ENCODE results near the gene GRIK2. TPM values are rescaled to one million over a fixed set of nuclear protein-coding genes. Genes with fewer than 3 reads are reported as not detected.

Gene GRIK2
- total and polyA plus RNA-seq, 5 donors from 2014 or later: not detected

DNA sequence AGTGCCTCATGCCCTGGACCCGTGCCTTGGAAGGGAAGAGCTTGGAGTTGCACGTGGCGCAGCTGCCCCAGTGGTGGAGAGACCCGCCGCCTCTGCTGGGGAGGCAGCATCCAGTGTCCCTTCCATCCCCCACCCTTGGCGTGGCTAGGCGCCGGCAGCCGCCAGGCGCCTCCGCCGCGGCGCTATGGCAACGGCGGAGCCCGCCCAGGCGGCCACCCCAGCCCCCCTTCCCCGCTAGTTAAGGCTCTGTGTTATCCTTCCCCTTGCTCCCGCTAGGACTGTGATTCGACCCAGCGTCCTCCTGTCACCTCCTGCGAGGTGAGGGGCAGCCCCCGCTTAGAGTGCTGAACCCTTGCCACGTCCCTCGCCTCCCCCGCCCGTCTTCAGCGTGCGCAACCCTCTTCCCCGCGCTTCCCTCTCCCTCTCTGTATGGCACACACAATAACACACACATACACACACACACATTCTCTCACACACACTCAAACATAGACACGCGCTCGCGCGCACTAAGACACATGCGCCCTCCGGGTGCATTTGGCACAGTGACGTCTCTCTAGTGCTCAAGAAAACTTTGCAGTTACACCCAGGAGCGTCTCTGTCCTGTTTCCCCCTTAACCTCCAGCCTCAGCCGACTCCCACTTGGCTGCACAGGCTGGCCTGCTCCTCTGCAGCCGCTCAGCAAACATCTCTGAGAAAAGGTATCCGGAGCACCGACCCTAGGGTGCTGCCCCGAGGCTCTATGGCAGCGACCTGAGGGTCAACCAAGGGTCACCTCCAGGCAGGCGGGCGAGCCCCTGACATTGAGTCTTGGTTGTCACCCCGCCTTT is 8.5 kb downstream of the GRIK2 start:
- Histone ChIP-seq H3K9me3 (ENCODE audit: control insufficient read depth in 2 of 2, low read length in 2 of 2) (no peaks in the 10 kb centered on the region), H3K4me1 (ENCODE audit: control insufficient read depth, insufficient read depth, low read length, poor library complexity, severe bottlenecking) (no peaks in the 10 kb centered on the region), H3K27ac (ENCODE audit: insufficient read depth, low read length, poor library complexity, severe bottlenecking) (no peak overlapping the region), H3K36me3 (ENCODE audit: control insufficient read depth, insufficient read depth, low read length) (no peaks in the 10 kb centered on the region), H3K4me3 (ENCODE audit: low read depth, low read length) (no peak overlapping the region), H3K27me3 (ENCODE audit: control insufficient read depth, insufficient read depth, low read length) (peaks cover 2% of the 10 kb centered on the region)
- Mint-ChIP-seq H3K36me3 (no peaks in the 10 kb centered on the region), H3K4me1 (peaks cover 0 to 3% (median 0%) of the 10 kb centered on the region in 4 donors), H3K4me3 (peak overlapping the region in 2 of 4 donors; percentile 14 to 63), H3K9me3 (peaks cover 0 to 20% (median 2%) of the 10 kb centered on the region in 7 donors), H3K27me3 (peaks cover 47% of the 10 kb centered on the region), H3K27ac (no peak overlapping the region)
- ATAC-seq (ENCODE audit: low read depth in 2 of 2) (no peak), DNase-seq (no peak)

DNA sequence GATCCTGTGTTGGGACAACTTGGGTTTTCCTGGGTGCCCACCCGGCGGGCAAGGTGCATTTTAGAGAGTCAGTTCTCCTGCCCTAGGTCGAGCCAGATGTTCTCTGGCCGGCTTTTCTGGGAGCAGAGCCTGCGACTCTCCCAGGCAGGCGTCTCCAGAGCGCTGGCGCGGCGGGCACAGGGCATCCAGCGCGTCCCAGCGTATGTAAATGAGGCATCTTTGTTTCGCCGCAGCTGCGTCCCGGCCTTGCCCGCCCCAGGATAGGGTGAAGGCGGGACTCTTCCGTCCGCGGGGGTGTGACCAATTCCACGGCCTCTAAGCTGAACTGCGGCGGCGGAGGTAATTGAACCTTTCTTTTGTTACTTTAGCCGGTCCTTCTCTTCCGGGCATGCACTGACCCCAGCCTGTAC is 9.1 kb downstream of the GRIK2 start:
- Histone ChIP-seq H3K36me3 (ENCODE audit: control insufficient read depth, insufficient read depth, low read length) (no peaks in the 10 kb centered on the region), H3K27me3 (ENCODE audit: control insufficient read depth, insufficient read depth, low read length) (peaks cover 2% of the 10 kb centered on the region), H3K9me3 (ENCODE audit: control insufficient read depth in 2 of 2, low read length in 2 of 2) (no peaks in the 10 kb centered on the region), H3K4me3 (ENCODE audit: low read depth, low read length) (no peak overlapping the region), H3K27ac (ENCODE audit: insufficient read depth, low read length, poor library complexity, severe bottlenecking) (no peak overlapping the region), H3K4me1 (ENCODE audit: control insufficient read depth, insufficient read depth, low read length, poor library complexity, severe bottlenecking) (no peaks in the 10 kb centered on the region)
- H3K9me3 Mint-ChIP-seq: peaks cover 0 to 20% (median 2%) of the 10 kb centered on the region in 7 donors
- H3K4me1 Mint-ChIP-seq: peaks cover 0 to 3% (median 0%) of the 10 kb centered on the region in 4 donors
- H3K4me3 Mint-ChIP-seq: no peak overlapping the region
- H3K27me3 Mint-ChIP-seq: peaks cover 46% of the 10 kb centered on the region
- H3K27ac Mint-ChIP-seq: no peak overlapping the region
- no peak for ATAC-seq (ENCODE audit: low read depth in 2 of 2)
- DNase-seq: no peak
- no peaks in the 10 kb centered on the region for H3K36me3 Mint-ChIP-seq

DNA sequence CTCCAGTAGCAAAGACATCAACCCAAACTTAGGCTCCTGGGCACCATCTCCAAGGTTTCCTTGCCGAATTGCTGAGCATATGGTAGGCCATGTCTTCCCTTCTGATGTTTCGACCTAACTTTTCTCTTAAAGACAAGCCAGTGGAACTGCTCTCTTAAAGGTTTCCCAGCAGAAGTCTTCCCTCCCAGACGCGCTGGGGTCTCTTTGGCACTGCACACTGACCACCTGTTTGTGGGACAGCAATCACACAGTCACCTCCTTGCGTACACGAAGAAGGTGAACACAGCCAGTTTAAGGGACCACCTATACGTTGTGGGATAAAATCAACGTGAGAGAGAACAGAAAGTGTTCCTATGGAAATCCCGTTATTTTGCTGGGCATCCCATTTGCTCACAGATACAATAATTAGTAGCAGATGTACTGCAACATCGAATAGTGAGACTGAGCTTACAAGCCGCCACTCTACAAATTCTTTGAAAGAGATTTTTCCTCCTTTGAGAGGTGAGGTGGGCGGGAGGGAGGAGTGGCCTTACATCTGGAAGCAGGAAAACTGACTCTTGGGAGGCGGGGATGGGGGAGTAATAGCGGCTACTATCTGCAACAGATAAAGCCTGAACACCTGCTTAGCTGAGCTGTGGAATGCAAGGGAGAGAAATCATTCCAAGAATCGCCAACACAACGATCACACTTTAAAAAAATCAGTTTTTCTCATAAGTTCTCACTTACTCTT is 9.9 kb downstream of the GRIK2 start:
- Histone ChIP-seq H3K27me3 (ENCODE audit: control insufficient read depth, insufficient read depth, low read length) (peaks cover 2% of the 10 kb centered on the region), H3K9me3 (ENCODE audit: control insufficient read depth in 2 of 2, low read length in 2 of 2) (no peaks in the 10 kb centered on the region), H3K27ac (ENCODE audit: insufficient read depth, low read length, poor library complexity, severe bottlenecking) (no peak overlapping the region), H3K4me3 (ENCODE audit: low read depth, low read length) (no peak overlapping the region), H3K4me1 (ENCODE audit: control insufficient read depth, insufficient read depth, low read length, poor library complexity, severe bottlenecking) (no peaks in the 10 kb centered on the region), H3K36me3 (ENCODE audit: control insufficient read depth, insufficient read depth, low read length) (no peaks in the 10 kb centered on the region)
- Mint-ChIP-seq H3K27me3 (peaks cover 43% of the 10 kb centered on the region), H3K36me3 (no peaks in the 10 kb centered on the region), H3K4me1 (peaks cover 0 to 3% (median 0%) of the 10 kb centered on the region in 4 donors), H3K27ac (no peak overlapping the region), H3K9me3 (peaks cover 0 to 20% (median 2%) of the 10 kb centered on the region in 7 donors), H3K4me3 (no peak overlapping the region)
- DNase-seq: no peak
- ATAC-seq (ENCODE audit: low read depth in 2 of 2): no peak

DNA sequence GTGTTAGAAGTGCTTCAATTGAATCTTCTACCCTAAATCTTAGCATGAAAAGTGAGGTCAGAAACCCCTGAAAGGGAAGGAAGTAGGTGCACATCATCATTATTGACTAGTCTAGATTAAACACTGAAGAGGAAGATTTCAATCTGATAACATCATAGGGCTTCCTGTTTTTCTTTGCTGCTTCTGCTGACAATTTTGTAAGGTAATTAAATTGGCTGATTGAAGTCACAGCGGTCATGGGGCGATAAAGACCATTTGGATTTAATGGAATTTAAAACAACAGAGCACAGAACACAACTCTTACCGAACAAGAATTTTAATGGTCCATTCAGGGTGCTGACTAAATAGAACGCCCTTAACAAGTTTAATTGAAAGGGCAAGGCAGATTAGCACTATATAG is 11.3 kb downstream of the GRIK2 start:
- Histone ChIP-seq H3K36me3 (ENCODE audit: control insufficient read depth, insufficient read depth, low read length) (no peaks in the 10 kb centered on the region), H3K27ac (ENCODE audit: insufficient read depth, low read length, poor library complexity, severe bottlenecking) (no peak overlapping the region), H3K4me3 (ENCODE audit: low read depth, low read length) (no peak overlapping the region), H3K4me1 (ENCODE audit: control insufficient read depth, insufficient read depth, low read length, poor library complexity, severe bottlenecking) (no peaks in the 10 kb centered on the region), H3K27me3 (ENCODE audit: control insufficient read depth, insufficient read depth, low read length) (peaks cover 2% of the 10 kb centered on the region), H3K9me3 (ENCODE audit: control insufficient read depth in 2 of 2, low read length in 2 of 2) (no peaks in the 10 kb centered on the region)
- ATAC-seq (ENCODE audit: low read depth in 2 of 2): no peak
- H3K9me3 Mint-ChIP-seq: peaks cover 0 to 16% (median 2%) of the 10 kb centered on the region in 7 donors
- H3K27ac Mint-ChIP-seq: no peak overlapping the region
- H3K36me3 Mint-ChIP-seq: no peaks in the 10 kb centered on the region
- no peak for DNase-seq
- no peak overlapping the region for H3K4me3 Mint-ChIP-seq
- H3K27me3 Mint-ChIP-seq: peaks cover 30% of the 10 kb centered on the region
- H3K4me1 Mint-ChIP-seq: peaks cover 0 to 3% (median 0%) of the 10 kb centered on the region in 4 donors

DNA sequence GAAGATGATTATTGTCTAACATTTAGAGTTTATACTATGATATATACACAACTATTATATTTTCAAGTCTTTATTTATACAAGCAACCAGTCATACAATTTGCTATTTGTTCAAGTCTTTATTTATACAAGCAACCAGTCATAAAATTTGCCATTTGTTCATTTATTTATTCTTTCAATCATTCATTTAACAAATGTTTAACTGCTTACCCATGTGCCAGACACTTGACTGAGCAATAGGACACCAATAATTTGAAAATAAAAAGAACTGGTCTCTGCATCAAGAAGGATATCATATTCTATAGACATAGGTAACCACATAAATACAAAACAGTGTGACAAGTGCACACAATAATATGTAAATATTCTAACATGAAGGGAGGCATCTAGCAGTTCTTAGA is 20.3 kb downstream of the GRIK2 start:
- DNase-seq: no peak
- no peaks in the 10 kb centered on the region for H3K4me1 Mint-ChIP-seq
- no peak overlapping the region for H3K4me3 Mint-ChIP-seq
- no peaks in the 10 kb centered on the region for H3K4me1 ChIP-seq (ENCODE audit: control insufficient read depth, insufficient read depth, low read length, poor library complexity, severe bottlenecking)
- peaks cover 0 to 7% (median 0%) of the 10 kb centered on the region in 7 donors for H3K9me3 Mint-ChIP-seq
- H3K27me3 ChIP-seq (ENCODE audit: control insufficient read depth, insufficient read depth, low read length): no peaks in the 10 kb centered on the region
- H3K27me3 Mint-ChIP-seq: no peaks in the 10 kb centered on the region
- no peak for ATAC-seq (ENCODE audit: low read depth in 2 of 2)
- no peak overlapping the region for H3K27ac ChIP-seq (ENCODE audit: insufficient read depth, low read length, poor library complexity, severe bottlenecking)
- no peak overlapping the region for H3K4me3 ChIP-seq (ENCODE audit: low read depth, low read length)
- H3K9me3 ChIP-seq (ENCODE audit: control insufficient read depth in 2 of 2, low read length in 2 of 2): no peaks in the 10 kb centered on the region
- no peaks in the 10 kb centered on the region for H3K36me3 ChIP-seq (ENCODE audit: control insufficient read depth, insufficient read depth, low read length)
- H3K27ac Mint-ChIP-seq: no peak overlapping the region
- no peaks in the 10 kb centered on the region for H3K36me3 Mint-ChIP-seq

DNA sequence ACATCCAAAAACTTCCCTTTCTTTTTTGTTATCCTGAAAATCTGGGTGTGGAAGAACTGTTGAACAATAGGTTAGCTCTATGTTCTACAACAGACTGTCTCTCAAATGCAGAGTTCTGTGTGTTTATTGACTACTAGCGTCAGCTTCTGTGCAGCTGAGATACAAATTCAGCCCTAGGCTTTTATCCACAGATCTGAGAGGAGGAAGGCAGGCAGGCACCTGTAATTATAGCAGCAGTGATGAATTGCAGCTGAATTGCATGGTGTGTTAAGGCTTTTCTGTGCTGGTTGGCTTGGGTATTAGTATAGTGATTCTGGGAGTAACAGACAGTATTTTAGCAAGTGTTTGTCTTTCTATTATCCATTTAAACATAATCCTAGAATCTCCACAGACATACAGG is 24.4 kb downstream of the GRIK2 start:
- H3K27ac Mint-ChIP-seq: no peak overlapping the region
- H3K9me3 Mint-ChIP-seq: peaks cover 0 to 12% (median 3%) of the 10 kb centered on the region in 7 donors
- no peaks in the 10 kb centered on the region for H3K27me3 Mint-ChIP-seq
- no peaks in the 10 kb centered on the region for H3K4me1 Mint-ChIP-seq
- ATAC-seq (ENCODE audit: low read depth in 2 of 2): no peak
- no peaks in the 10 kb centered on the region for H3K4me1 ChIP-seq (ENCODE audit: control insufficient read depth, insufficient read depth, low read length, poor library complexity, severe bottlenecking)
- no peaks in the 10 kb centered on the region for H3K36me3 Mint-ChIP-seq
- no peak overlapping the region for H3K4me3 ChIP-seq (ENCODE audit: low read depth, low read length)
- H3K4me3 Mint-ChIP-seq: no peak overlapping the region
- no peak overlapping the region for H3K27ac ChIP-seq (ENCODE audit: insufficient read depth, low read length, poor library complexity, severe bottlenecking)
- H3K9me3 ChIP-seq (ENCODE audit: control insufficient read depth in 2 of 2, low read length in 2 of 2): no peaks in the 10 kb centered on the region
- no peaks in the 10 kb centered on the region for H3K27me3 ChIP-seq (ENCODE audit: control insufficient read depth, insufficient read depth, low read length)
- DNase-seq: no peak
- H3K36me3 ChIP-seq (ENCODE audit: control insufficient read depth, insufficient read depth, low read length): no peaks in the 10 kb centered on the region

DNA sequence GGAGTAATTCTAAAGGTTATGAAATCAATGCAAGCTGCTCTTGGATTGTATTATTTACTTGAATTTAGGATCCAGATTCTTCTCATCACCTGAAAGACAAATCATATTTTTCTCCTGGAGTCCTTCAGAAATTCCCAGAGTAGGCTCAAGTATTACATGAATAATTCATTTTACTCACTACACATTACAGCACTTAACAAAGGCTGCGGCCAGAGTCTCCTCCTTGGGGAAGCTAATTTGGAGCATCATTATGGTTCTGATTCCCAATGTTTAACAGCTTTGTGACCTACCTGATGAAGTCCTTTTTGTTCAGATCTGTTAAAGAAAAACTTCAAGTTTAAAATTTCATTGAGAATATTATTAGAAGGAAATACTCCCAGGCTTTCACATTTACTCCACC is 28.7 kb downstream of the GRIK2 start:
- no peaks in the 10 kb centered on the region for H3K36me3 ChIP-seq (ENCODE audit: control insufficient read depth, insufficient read depth, low read length)
- no peak for DNase-seq
- H3K27ac ChIP-seq (ENCODE audit: insufficient read depth, low read length, poor library complexity, severe bottlenecking): no peak overlapping the region
- H3K9me3 ChIP-seq (ENCODE audit: control insufficient read depth in 2 of 2, low read length in 2 of 2): no peaks in the 10 kb centered on the region
- no peaks in the 10 kb centered on the region for H3K4me1 ChIP-seq (ENCODE audit: control insufficient read depth, insufficient read depth, low read length, poor library complexity, severe bottlenecking)
- Mint-ChIP-seq H3K27me3 (no peaks in the 10 kb centered on the region), H3K4me1 (no peaks in the 10 kb centered on the region), H3K27ac (no peak overlapping the region), H3K36me3 (no peaks in the 10 kb centered on the region), H3K4me3 (no peak overlapping the region), H3K9me3 (peaks cover 1 to 18% (median 11%) of the 10 kb centered on the region in 7 donors)
- ATAC-seq (ENCODE audit: low read depth in 2 of 2): no peak
- no peak overlapping the region for H3K4me3 ChIP-seq (ENCODE audit: low read depth, low read length)
- no peaks in the 10 kb centered on the region for H3K27me3 ChIP-seq (ENCODE audit: control insufficient read depth, insufficient read depth, low read length)

Data from CD4-positive, CD25-positive, alpha-beta regulatory T cell (primary cell).